ENCODE measurements around the gene LRRC56. TPM values are rescaled to one million over a fixed set of nuclear protein-coding genes. Genes with fewer than 3 reads are reported as not detected.
A peak's percentile ranks its signal among the peaks of the same experiment; 100 is the strongest.

Gene LRRC56, protein sequence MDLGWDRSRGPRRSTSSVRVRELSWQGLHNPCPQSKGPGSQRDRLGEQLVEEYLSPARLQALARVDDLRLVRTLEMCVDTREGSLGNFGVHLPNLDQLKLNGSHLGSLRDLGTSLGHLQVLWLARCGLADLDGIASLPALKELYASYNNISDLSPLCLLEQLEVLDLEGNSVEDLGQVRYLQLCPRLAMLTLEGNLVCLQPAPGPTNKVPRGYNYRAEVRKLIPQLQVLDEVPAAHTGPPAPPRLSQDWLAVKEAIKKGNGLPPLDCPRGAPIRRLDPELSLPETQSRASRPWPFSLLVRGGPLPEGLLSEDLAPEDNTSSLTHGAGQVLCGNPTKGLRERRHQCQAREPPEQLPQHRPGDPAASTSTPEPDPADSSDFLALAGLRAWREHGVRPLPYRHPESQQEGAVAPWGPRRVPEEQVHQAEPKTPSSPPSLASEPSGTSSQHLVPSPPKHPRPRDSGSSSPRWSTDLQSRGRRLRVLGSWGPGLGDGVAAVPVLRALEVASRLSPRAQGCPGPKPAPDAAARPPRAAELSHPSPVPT
- total RNA-seq (1 to 10 TPM; 3.4 to 6.1 (median 5.6) TPM), total RNA-seq (2.6 to 21.9 (median 12.5) reads per million in 29 experiments)
- 2.0 TPM for total RNA-seq (2013)

DNA sequence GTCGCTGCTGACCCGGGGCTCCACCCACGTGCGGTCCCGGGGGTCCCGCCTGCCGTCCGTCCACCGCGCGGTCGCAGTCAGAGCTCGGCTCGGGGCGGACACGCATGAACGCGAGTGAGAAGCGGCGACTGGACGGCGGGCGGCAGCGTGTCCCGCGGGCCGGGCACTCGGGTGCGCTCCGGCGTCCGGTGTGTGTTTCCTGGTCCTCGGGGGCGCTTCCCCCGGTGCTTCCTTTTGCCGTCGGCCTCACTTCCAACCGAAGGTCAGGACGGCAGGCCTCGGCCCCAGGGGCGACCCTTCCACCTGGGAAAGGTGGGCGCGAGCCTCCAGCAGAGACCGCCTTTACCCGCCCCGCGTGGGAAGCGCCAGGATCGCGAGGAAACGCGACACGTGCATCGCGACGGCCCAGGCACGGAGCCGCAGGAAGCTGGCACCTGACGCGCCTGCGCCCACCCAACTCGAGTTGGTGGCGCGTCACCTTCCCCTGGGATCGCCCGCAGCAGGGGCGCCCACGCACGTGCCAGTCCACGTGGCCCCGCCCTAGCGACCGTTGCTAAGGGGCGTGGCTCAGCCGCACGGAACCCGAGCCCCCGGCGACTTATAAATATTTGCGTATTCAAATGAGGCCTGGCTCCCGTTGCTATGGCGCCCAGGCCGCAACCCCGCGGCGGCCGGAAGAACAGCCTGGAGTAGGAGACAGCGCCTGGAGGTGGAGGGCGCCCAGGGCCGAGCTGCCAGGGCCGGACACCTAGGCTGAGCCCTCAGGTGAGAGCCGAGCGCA, at the start of gene LRRC56:
LRRC56 (plus strand) TSS at position 687 of the 781 bp plus-strand sequence. CDS start 3,158 bp downstream, outside the sequence.
- Mint-ChIP-seq H3K27ac (peak within 1 kb of the TSS; percentile 96 to 97), H3K27me3 (no peaks in the 10 kb centered on the region), H3K4me3 (peak within 1 kb of the TSS; percentile 86 to 94 (median 91)), H3K4me1 (peaks cover 5 to 27% (median 23%) of the 10 kb centered on the region in 3 donors), H3K36me3 (peaks cover 4% of the 10 kb centered on the region), H3K9me3 (no peaks in the 10 kb centered on the region)
- peak within 1 kb of the TSS; percentile 89 for H3K27ac ChIP-seq (ENCODE audit: low read length)
- ChIA-PET CTCF (interaction anchor here in 1 of 2 donors (0.8 kb wide), 1 partner anchor 66 kb away, joined by 3 read pairs; no protein-coding TSS in a partner anchor), POLR2A (interaction anchor here in 1 of 2 donors (0.6 kb wide), 1 partner anchor 219 kb away, joined by 3 read pairs; no protein-coding TSS in a partner anchor)
- peak within 1 kb of the TSS; percentile 49 to 53 for H3K4me3 ChIP-seq (ENCODE audit: control insufficient read depth in 1 of 2, extremely low read depth in 1 of 2, low read length in 1 of 2)
- H3K27me3 ChIP-seq (replicated peaks in 1 of 2; ENCODE audit: control insufficient read depth in 2 of 2, extremely low read depth in 1 of 2, insufficient read depth in 2 of 2, low read length in 1 of 2): no peaks in the 10 kb centered on the region
- peak; percentile 67 to 96 (median 82) for DNase-seq
- peaks cover 4 to 18% of the 10 kb centered on the region in 2 donors for H3K36me3 ChIP-seq (ENCODE audit: control insufficient read depth in 2 of 2, extremely low read depth in 1 of 2, insufficient read depth in 1 of 2, low read length in 1 of 2)
- WGBS (ENCODE audit: insufficient coverage): under 1% methylated on average over 93 of the region's 93 CpGs
- peak; percentile 15 to 49 (median 25) for ATAC-seq (replicated peaks in 1 of 4)
- no peaks in the 10 kb centered on the region for H3K9me3 ChIP-seq
- peaks cover 11 to 48% of the 10 kb centered on the region in 2 experiments for H3K4me1 ChIP-seq (ENCODE audit: control insufficient read depth in 1 of 2, extremely low read depth in 1 of 2, insufficient read depth in 2 of 2, low read length in 2 of 2)

DNA sequence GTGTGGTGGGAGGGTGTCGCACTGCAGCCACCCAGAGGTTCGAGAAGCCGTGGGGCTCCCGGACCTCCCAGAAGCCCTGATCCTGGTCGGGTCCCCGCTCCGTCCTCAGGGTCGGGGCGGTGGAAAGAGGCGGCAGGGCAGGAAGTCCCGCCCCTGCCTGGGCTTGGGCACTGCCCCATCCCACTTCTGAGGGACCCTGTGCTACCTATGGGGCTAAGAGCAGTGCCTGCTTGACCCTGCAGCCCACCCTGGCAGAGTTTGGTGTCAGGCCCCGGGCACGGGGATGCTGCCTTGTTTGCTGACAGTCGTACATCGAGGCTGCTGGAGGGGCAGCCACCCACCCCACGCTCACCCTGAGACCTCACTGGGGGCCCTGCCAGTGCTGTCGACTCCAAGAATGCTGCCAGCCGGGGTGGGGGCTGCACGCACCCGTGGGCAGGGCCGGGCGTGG, 49.7 kb upstream of the LRRC56 start:
- H3K36me3 ChIP-seq (ENCODE audit: control insufficient read depth in 2 of 2, extremely low read depth in 1 of 2, insufficient read depth in 1 of 2, low read length in 1 of 2): peaks cover 0 to 12% of the 10 kb centered on the region in 2 donors
- ATAC-seq (replicated peaks in 1 of 4): no peak
- no peaks in the 10 kb centered on the region for H3K27me3 Mint-ChIP-seq
- no peaks in the 10 kb centered on the region for H3K9me3 ChIP-seq
- ChIA-PET POLR2A (no interaction called here), CTCF (no interaction called here)
- no peaks in the 10 kb centered on the region for H3K9me3 Mint-ChIP-seq
- 97% methylated on average over 22 of the region's 22 CpGs for WGBS (ENCODE audit: insufficient coverage)
- H3K36me3 Mint-ChIP-seq: peaks cover 5% of the 10 kb centered on the region
- H3K27ac ChIP-seq (ENCODE audit: low read length): no peak overlapping the region
- H3K4me1 ChIP-seq (ENCODE audit: control insufficient read depth in 1 of 2, extremely low read depth in 1 of 2, insufficient read depth in 2 of 2, low read length in 2 of 2): no peaks in the 10 kb centered on the region
- H3K27ac Mint-ChIP-seq: no peak overlapping the region
- no peak overlapping the region for H3K4me3 Mint-ChIP-seq
- DNase-seq: no peak
- no peaks in the 10 kb centered on the region for H3K4me1 Mint-ChIP-seq
- no peaks in the 10 kb centered on the region for H3K27me3 ChIP-seq (replicated peaks in 1 of 2; ENCODE audit: control insufficient read depth in 2 of 2, extremely low read depth in 1 of 2, insufficient read depth in 2 of 2, low read length in 1 of 2)
- no peak overlapping the region for H3K4me3 ChIP-seq (ENCODE audit: control insufficient read depth in 1 of 2, extremely low read depth in 1 of 2, low read length in 1 of 2)

DNA sequence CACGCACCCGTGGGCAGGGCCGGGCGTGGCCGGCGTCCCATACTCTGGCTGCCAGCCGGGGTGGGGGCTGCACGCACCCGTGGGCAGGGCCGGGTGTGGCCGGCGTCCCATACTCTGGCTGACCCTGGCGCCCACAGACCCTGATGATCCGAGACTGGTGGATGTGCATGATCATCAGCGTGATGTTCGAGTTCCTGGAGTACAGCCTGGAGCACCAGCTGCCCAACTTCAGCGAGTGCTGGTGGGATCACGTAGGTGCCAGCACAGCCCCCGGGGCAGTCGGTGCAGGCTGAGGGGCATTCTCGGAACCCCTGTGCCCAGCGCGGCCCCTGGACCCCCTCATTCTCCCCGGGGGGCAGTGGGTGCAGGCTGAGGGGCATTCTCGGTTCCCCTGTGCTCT, 49.3 kb upstream of the LRRC56 start:
- WGBS (ENCODE audit: insufficient coverage): 92% methylated on average over 25 of the region's 25 CpGs
- DNase-seq (no peak), ATAC-seq (replicated peaks in 1 of 4) (no peak)
- no peaks in the 10 kb centered on the region for H3K27me3 ChIP-seq (replicated peaks in 1 of 2; ENCODE audit: control insufficient read depth in 2 of 2, extremely low read depth in 1 of 2, insufficient read depth in 2 of 2, low read length in 1 of 2)
- no peak overlapping the region for H3K27ac ChIP-seq (ENCODE audit: low read length)
- no peak overlapping the region for H3K27ac Mint-ChIP-seq
- H3K27me3 Mint-ChIP-seq: no peaks in the 10 kb centered on the region
- no peaks in the 10 kb centered on the region for H3K4me1 Mint-ChIP-seq
- H3K4me3 ChIP-seq (ENCODE audit: control insufficient read depth in 1 of 2, extremely low read depth in 1 of 2, low read length in 1 of 2): no peak overlapping the region
- no peaks in the 10 kb centered on the region for H3K9me3 ChIP-seq
- CTCF ChIA-PET: no interaction called here
- peaks cover 5% of the 10 kb centered on the region for H3K36me3 Mint-ChIP-seq
- POLR2A ChIA-PET: no interaction called here
- H3K4me3 Mint-ChIP-seq: no peak overlapping the region
- peaks cover 0 to 12% of the 10 kb centered on the region in 2 donors for H3K36me3 ChIP-seq (ENCODE audit: control insufficient read depth in 2 of 2, extremely low read depth in 1 of 2, insufficient read depth in 1 of 2, low read length in 1 of 2)
- H3K4me1 ChIP-seq (ENCODE audit: control insufficient read depth in 1 of 2, extremely low read depth in 1 of 2, insufficient read depth in 2 of 2, low read length in 2 of 2): no peaks in the 10 kb centered on the region
- H3K9me3 Mint-ChIP-seq: no peaks in the 10 kb centered on the region

DNA sequence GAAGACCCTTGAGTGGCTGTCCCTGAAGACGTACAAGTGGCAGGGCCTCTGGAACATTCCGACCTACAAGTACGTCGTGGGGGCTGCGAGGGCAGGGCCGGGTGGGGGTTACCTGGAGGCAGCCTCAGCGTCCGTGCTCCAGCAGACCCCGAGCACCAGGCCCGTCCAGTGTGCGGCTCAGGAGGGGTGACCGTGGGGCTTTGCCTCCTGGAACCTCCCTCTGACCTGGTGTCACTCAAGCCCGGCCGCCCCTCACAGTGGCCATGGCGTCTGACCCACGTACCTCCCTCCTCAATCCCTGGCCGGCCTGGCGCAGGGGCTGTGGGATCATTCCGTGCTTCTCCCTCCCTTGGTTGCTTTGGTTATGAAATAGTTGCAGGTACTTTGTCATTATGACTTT, 48.7 kb upstream of the LRRC56 start:
- ATAC-seq (replicated peaks in 1 of 4) (no peak), DNase-seq (no peak)
- POLR2A ChIA-PET: no interaction called here
- Histone ChIP-seq H3K36me3 (ENCODE audit: control insufficient read depth in 2 of 2, extremely low read depth in 1 of 2, insufficient read depth in 1 of 2, low read length in 1 of 2) (peaks cover under 1 to 12% of the 10 kb centered on the region in 2 donors), H3K9me3 (no peaks in the 10 kb centered on the region), H3K4me3 (ENCODE audit: control insufficient read depth in 1 of 2, extremely low read depth in 1 of 2, low read length in 1 of 2) (no peak overlapping the region), H3K27me3 (replicated peaks in 1 of 2; ENCODE audit: control insufficient read depth in 2 of 2, extremely low read depth in 1 of 2, insufficient read depth in 2 of 2, low read length in 1 of 2) (no peaks in the 10 kb centered on the region), H3K27ac (ENCODE audit: low read length) (no peak overlapping the region), H3K4me1 (ENCODE audit: control insufficient read depth in 1 of 2, extremely low read depth in 1 of 2, insufficient read depth in 2 of 2, low read length in 2 of 2) (no peaks in the 10 kb centered on the region)
- Mint-ChIP-seq H3K4me3 (no peak overlapping the region), H3K27me3 (no peaks in the 10 kb centered on the region), H3K27ac (no peak overlapping the region), H3K9me3 (no peaks in the 10 kb centered on the region), H3K36me3 (peaks cover 5% of the 10 kb centered on the region), H3K4me1 (no peaks in the 10 kb centered on the region)
- CTCF ChIA-PET: no interaction called here
- WGBS (ENCODE audit: insufficient coverage): 98% methylated on average over 13 of the region's 19 CpGs

DNA sequence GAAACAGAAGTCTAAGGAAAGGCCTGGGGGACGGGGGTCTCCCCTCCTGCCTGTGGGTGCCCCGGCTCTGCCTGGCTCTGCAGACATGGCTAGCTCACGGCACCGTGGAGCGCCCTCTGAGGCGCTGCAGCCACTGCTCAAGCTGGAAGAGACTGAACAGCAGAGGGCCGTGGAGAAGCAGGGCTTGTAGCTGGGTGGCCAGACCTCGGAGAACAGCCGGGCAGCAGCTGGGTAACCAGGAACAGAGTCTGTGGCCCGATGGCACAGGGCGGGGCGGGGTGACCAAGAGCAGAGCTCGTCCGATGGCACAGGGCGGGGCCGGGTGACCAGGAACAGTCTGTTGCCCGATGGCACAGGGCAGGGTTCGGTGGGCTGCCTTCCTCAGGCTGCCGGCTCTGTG, 48.3 kb upstream of the LRRC56 start:
- Mint-ChIP-seq H3K36me3 (peaks cover 5% of the 10 kb centered on the region), H3K27me3 (no peaks in the 10 kb centered on the region), H3K4me3 (no peak overlapping the region), H3K4me1 (no peaks in the 10 kb centered on the region), H3K9me3 (no peaks in the 10 kb centered on the region), H3K27ac (no peak overlapping the region)
- H3K4me3 ChIP-seq (ENCODE audit: control insufficient read depth in 1 of 2, extremely low read depth in 1 of 2, low read length in 1 of 2): no peak overlapping the region
- H3K4me1 ChIP-seq (ENCODE audit: control insufficient read depth in 1 of 2, extremely low read depth in 1 of 2, insufficient read depth in 2 of 2, low read length in 2 of 2): no peaks in the 10 kb centered on the region
- no peaks in the 10 kb centered on the region for H3K9me3 ChIP-seq
- WGBS (ENCODE audit: insufficient coverage): 95% methylated on average over 19 of the region's 19 CpGs
- no peaks in the 10 kb centered on the region for H3K27me3 ChIP-seq (replicated peaks in 1 of 2; ENCODE audit: control insufficient read depth in 2 of 2, extremely low read depth in 1 of 2, insufficient read depth in 2 of 2, low read length in 1 of 2)
- POLR2A ChIA-PET: no interaction called here
- CTCF ChIA-PET: interaction anchor here in 1 of 2 donors (0.5 kb wide), 1 partner anchor 129 kb away, joined by 6 read pairs; no protein-coding TSS in a partner anchor
- peaks cover 3 to 12% of the 10 kb centered on the region in 2 donors for H3K36me3 ChIP-seq (ENCODE audit: control insufficient read depth in 2 of 2, extremely low read depth in 1 of 2, insufficient read depth in 1 of 2, low read length in 1 of 2)
- ATAC-seq (replicated peaks in 1 of 4) (no peak), DNase-seq (no peak)
- H3K27ac ChIP-seq (ENCODE audit: low read length): no peak overlapping the region

DNA sequence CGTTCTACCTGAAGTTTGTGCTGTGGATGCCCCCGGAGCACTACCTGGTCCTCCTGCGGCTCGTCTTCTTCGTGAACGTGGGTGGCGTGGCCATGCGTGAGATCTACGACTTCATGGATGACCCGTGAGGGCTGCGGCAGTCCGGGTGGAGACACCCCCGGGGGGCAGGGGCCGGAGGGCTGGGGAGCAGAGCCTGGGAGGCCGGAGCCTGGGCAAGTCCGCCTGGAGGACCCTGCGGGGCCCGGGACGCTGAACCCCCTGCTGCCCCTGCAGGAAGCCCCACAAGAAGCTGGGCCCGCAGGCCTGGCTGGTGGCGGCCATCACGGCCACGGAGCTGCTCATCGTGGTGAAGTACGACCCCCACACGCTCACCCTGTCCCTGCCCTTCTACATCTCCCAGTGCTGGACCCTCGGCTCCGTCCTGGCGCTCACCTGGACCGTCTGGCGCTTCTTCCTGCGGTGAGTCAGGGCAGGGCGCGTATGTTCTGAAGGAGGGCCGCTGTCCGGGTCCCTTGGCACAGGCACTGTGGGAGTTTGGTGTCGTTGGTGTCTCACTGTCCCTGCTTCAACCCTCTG, 47.6 kb upstream of the LRRC56 start:
- no peaks in the 10 kb centered on the region for H3K27me3 ChIP-seq (replicated peaks in 1 of 2; ENCODE audit: control insufficient read depth in 2 of 2, extremely low read depth in 1 of 2, insufficient read depth in 2 of 2, low read length in 1 of 2)
- peaks cover 9 to 12% of the 10 kb centered on the region in 2 donors for H3K36me3 ChIP-seq (ENCODE audit: control insufficient read depth in 2 of 2, extremely low read depth in 1 of 2, insufficient read depth in 1 of 2, low read length in 1 of 2)
- H3K9me3 ChIP-seq: no peaks in the 10 kb centered on the region
- no peak overlapping the region for H3K27ac ChIP-seq (ENCODE audit: low read length)
- Mint-ChIP-seq H3K4me3 (no peak overlapping the region), H3K27me3 (no peaks in the 10 kb centered on the region), H3K4me1 (no peaks in the 10 kb centered on the region), H3K27ac (no peak overlapping the region), H3K9me3 (no peaks in the 10 kb centered on the region), H3K36me3 (peaks cover 8% of the 10 kb centered on the region)
- POLR2A ChIA-PET: no interaction called here
- H3K4me3 ChIP-seq (ENCODE audit: control insufficient read depth in 1 of 2, extremely low read depth in 1 of 2, low read length in 1 of 2): no peak overlapping the region
- H3K4me1 ChIP-seq (ENCODE audit: control insufficient read depth in 1 of 2, extremely low read depth in 1 of 2, insufficient read depth in 2 of 2, low read length in 2 of 2): no peaks in the 10 kb centered on the region
- DNase-seq (no peak), ATAC-seq (replicated peaks in 1 of 4) (no peak)
- CTCF ChIA-PET: interaction anchor here in 1 of 2 donors (0.5 kb wide), 1 partner anchor 129 kb away, joined by 6 read pairs; no protein-coding TSS in a partner anchor
- 97% methylated on average over 26 of the region's 37 CpGs for WGBS (ENCODE audit: insufficient coverage)
